ENCODE results near the gene SLC9A9. TPM values are rescaled to one million over a fixed set of nuclear protein-coding genes. Genes with fewer than 3 reads are reported as not detected.

Gene SLC9A9
- total and polyA plus RNA-seq, 10 of the 15 experiments (the other 5 are each of a cell fraction or from before 2014, with no cell fraction given): 3.5 to 14.2 (median 9.3) TPM

GRCh38 chr3:143484846-143485512 is 363.3 kb downstream of the SLC9A9 start (continued):
- TF ChIP-seq SMARCA5 (IDR thresholded peaks at IDR 0.05): no peak

- RAD21 ChIA-PET (ENCODE audit: unreplicated experiment): no interaction called here
- Histone ChIP-seq H3K4me2 (ENCODE audit: control insufficient read depth, insufficient read depth) (no peak overlapping the region), H4K20me1 (ENCODE audit: control insufficient read depth, insufficient read depth) (no peaks in the 10 kb centered on the region), H3K27me3 (replicated peaks in 1 of 2; ENCODE audit: control insufficient read depth in 2 of 2, insufficient read depth in 2 of 2, low read length in 1 of 2) (no peaks in the 10 kb centered on the region), H3K79me2 (ENCODE audit: control insufficient read depth, insufficient read depth, low read length) (no peaks in the 10 kb centered on the region), H3K27ac (ENCODE audit: control insufficient read depth, insufficient read depth) (no peak overlapping the region), H3K9ac (ENCODE audit: control insufficient read depth, insufficient read depth, low read length) (no peak overlapping the region), H3K36me3 (ENCODE audit: control insufficient read depth in 2 of 2, insufficient read depth in 2 of 2, low read length in 1 of 2) (no peaks in the 10 kb centered on the region), H2AFZ (ENCODE audit: control insufficient read depth, low read depth, low read length) (no peak overlapping the region), H3K4me1 (ENCODE audit: control insufficient read depth, insufficient read depth, low read length) (peaks cover 4% of the 10 kb centered on the region; the same call in 1 of the 2 replicates), H3K4me3 (no peak overlapping the region), H3K9me3 (replicated peaks; ENCODE audit: control insufficient read depth, insufficient read depth, low read length) (no peaks in the 10 kb centered on the region; the same call in 2 of the 3 replicates)
- in situ Hi-C loops (cut with MboI) (no loop called here), intact Hi-C loops (cut with micrococcal nuclease; ENCODE audit: unreplicated experiment) (no loop called here)
- no peak for DNase-seq (ENCODE audit: low read depth, low spot score)
- POLR2A ChIA-PET: no interaction called here
- no peak for FAIRE-seq
- SMC1A ChIA-PET (ENCODE audit: uncharacterized antibody, unreplicated experiment): interaction anchor here (0.9 to 1.8 kb wide), 3 partner anchors 10 to 49 kb away, joined by 3 to 4 read pairs (median 3); no protein-coding TSS in a partner anchor
- CTCF ChIA-PET: no interaction called here
- 0 out of 2 replicates have a peak, but pooled peaks have one; percentile 8 for TF ChIP-seq JUNB (IDR thresholded peaks at IDR 0.05)
- no peak for TF ChIP-seq HCFC1 (IDR thresholded peaks at IDR 0.05; ENCODE audit: low read length)
- ATAC-seq: no peak
- BruUV-seq (replicated peaks): no TSS peak
These were observed 365.1 kb downstream of the SLC9A9 start for GRCh38 chr3:143483214-143483613.

- intact Hi-C loops (cut with micrococcal nuclease; ENCODE audit: unreplicated experiment) (no loop called here), in situ Hi-C loops (cut with MboI) (no loop called here)
- ChIA-PET POLR2A (no interaction called here), RAD21 (ENCODE audit: unreplicated experiment) (no interaction called here), SMC1A (ENCODE audit: uncharacterized antibody, unreplicated experiment) (interaction anchor here (0.9 to 1.8 kb wide), 2 partner anchors 10 to 11 kb away, joined by 3 to 4 read pairs; no protein-coding TSS in a partner anchor), CTCF (interaction anchor here (1.1 kb wide), 1 partner anchor 47 kb away, joined by 3 read pairs; no protein-coding TSS in a partner anchor)
- H3K36me3 ChIP-seq (ENCODE audit: control insufficient read depth in 2 of 2, insufficient read depth in 2 of 2, low read length in 1 of 2): no peaks in the 10 kb centered on the region
- no peak overlapping the region for H3K9ac ChIP-seq (ENCODE audit: control insufficient read depth, insufficient read depth, low read length)
- ATAC-seq (no peak), DNase-seq (ENCODE audit: low read depth, low spot score) (no peak), FAIRE-seq (no peak)
- H2AFZ ChIP-seq (ENCODE audit: control insufficient read depth, low read depth, low read length): no peak overlapping the region
- H3K27ac ChIP-seq (ENCODE audit: control insufficient read depth, insufficient read depth): no peak overlapping the region
- no peaks in the 10 kb centered on the region for H3K27me3 ChIP-seq (replicated peaks in 1 of 2; ENCODE audit: control insufficient read depth in 2 of 2, insufficient read depth in 2 of 2, low read length in 1 of 2)
- 74% methylated on average over 8 of the region's 8 CpGs for WGBS (ENCODE audit: insufficient coverage, insufficient replicate concordance, low lambda C conversion rate, missing lambda C conversion rate)
- H3K9me3 ChIP-seq (replicated peaks; ENCODE audit: control insufficient read depth, insufficient read depth, low read length): no peaks in the 10 kb centered on the region; the same call in 2 of the 3 replicates
- no peaks in the 10 kb centered on the region for H4K20me1 ChIP-seq (ENCODE audit: control insufficient read depth, insufficient read depth)
- H3K4me3 ChIP-seq: no peak overlapping the region
- no TSS peak for BruUV-seq (replicated peaks)
- no peaks in the 10 kb centered on the region for H3K79me2 ChIP-seq (ENCODE audit: control insufficient read depth, insufficient read depth, low read length)
- no peak overlapping the region for H3K4me2 ChIP-seq (ENCODE audit: control insufficient read depth, insufficient read depth)
- peaks cover 4% of the 10 kb centered on the region; the same call in 1 of the 2 replicates for H3K4me1 ChIP-seq (ENCODE audit: control insufficient read depth, insufficient read depth, low read length)
- TF ChIP-seq SRF (IDR thresholded peaks at IDR 0.05; ENCODE audit: low read depth in 2 of 2, low read length in 2 of 2): no peak
- no peak for TF ChIP-seq ZBED1 (IDR thresholded peaks at IDR 0.05; ENCODE audit: borderline replicate concordance)
- TF ChIP-seq BMI1 (IDR thresholded peaks at IDR 0.05; ENCODE audit: borderline replicate concordance): no peak
- TF ChIP-seq PAX8 (IDR thresholded peaks at IDR 0.05): no peak
- no peak for TF ChIP-seq CBX3 (IDR thresholded peaks at IDR 0.05; ENCODE audit: borderline replicate concordance, low read depth)
- TF ChIP-seq FOXK2 (IDR thresholded peaks at IDR 0.05): no peak
- no peak for TF ChIP-seq NBN (IDR thresholded peaks at IDR 0.05)
- no peak for TF ChIP-seq HDAC2 (IDR thresholded peaks at IDR 0.05)
- no peak for TF ChIP-seq RAD51 (IDR thresholded peaks at IDR 0.05)
- TF ChIP-seq POLR2A (IDR thresholded peaks at IDR 0.05; ENCODE audit: low read depth, low read length): no peak
- no peak for TF ChIP-seq IRF3 (IDR thresholded peaks at IDR 0.05)
- TF ChIP-seq RUNX3 (IDR thresholded peaks at IDR 0.05; ENCODE audit: low read length): no peak
- no peak for TF ChIP-seq ATF3 (IDR thresholded peaks at IDR 0.05; ENCODE audit: borderline replicate concordance, extremely low read depth, low read depth, low read length)
These were observed 365.9 kb downstream of the SLC9A9 start for GRCh38 chr3:143482106-143483088.
